ENCODE results near the gene LRRC28.

DNA sequence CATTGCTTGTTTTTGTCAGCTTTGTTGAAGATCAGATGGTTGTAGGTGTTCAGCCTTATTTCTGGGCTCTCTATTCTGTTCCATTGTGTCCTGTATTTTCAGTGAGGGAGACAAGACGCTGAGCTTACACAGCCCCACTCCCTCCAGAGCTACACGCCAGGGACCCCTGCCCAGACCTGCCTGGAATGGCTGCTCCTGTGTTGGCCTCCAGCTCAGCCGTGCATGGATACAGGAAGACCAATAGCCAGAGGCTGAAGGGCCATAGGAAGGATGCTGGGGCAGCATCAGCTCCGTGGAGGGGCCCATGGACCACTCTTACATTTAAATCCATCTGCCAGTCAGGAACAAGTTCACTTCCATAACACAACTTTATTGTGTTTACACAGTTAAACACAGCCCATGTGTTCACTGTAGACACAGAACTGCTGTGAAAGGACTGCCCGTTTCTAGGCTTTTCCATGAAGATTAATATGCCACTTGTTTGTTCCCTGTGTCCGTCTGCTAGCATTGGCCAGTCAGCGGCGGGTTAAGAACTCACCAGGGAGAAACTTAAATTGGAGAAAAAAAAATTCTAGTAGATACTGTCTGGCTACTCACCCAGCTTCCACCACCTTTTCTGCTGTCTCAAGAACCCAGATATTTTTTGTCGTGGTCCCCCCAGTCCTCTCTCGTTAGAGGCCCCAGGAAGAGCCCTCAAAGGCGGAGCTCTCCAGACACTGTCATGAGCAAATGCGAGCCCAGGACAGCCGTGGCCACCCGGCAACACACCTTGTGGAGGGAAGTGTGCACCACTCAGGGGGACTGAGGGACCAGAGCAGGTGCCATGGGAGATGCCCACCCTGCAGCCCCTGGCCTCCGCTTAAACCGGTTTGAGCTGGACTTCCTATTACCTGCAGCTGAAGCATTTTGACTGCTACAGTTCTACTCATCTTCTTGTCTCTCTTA lies 172.2 kb downstream of the LRRC28 start:
- TF ChIP-seq EZH2 (IDR thresholded peaks at IDR 0.05; ENCODE audit: borderline replicate concordance, insufficient read depth, low read depth, low read length, poor library complexity, severe bottlenecking) (no peak), CTCF (IDR thresholded peaks at IDR 0.05) (no peak)
